ENCODE measurements around the gene PHACTR3.

GRCh38 chr20:59646487-59646886 lies 42.1 kb downstream of the PHACTR3 start:
- TF ChIP-seq, protein P1, sequence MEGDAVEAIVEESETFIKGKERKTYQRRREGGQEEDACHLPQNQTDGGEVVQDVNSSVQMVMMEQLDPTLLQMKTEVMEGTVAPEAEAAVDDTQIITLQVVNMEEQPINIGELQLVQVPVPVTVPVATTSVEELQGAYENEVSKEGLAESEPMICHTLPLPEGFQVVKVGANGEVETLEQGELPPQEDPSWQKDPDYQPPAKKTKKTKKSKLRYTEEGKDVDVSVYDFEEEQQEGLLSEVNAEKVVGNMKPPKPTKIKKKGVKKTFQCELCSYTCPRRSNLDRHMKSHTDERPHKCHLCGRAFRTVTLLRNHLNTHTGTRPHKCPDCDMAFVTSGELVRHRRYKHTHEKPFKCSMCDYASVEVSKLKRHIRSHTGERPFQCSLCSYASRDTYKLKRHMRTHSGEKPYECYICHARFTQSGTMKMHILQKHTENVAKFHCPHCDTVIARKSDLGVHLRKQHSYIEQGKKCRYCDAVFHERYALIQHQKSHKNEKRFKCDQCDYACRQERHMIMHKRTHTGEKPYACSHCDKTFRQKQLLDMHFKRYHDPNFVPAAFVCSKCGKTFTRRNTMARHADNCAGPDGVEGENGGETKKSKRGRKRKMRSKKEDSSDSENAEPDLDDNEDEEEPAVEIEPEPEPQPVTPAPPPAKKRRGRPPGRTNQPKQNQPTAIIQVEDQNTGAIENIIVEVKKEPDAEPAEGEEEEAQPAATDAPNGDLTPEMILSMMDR (IDR thresholded peaks at IDR 0.05; ENCODE audit: low read depth, low read length, poor library complexity, severe bottlenecking) = no peak
- TF ChIP-seq EZH2phosphoT487 (IDR thresholded peaks at IDR 0.05; ENCODE audit: borderline replicate concordance, low read length) = no peak
